ENCODE results near the gene MACF1.

DNA sequence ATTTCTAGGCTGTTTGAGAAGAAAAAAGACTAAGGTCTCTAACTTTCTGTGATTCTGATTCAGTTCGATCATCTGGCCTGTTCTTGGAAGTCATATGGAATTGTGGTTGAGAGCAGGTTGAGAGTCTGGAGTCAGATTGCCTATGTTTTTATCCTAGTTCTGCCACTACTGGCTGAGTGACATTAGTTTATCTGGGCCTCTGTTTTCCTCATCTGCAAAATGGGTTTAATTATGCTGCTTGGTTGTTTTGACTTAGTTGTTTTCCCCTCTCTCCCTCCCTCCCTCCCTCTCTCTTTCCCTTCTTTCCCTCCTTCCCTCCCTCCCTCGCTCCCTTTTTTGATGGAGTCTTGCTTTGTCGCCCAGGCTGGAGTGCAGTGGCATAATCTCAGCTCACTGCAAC is 6.2 kb downstream of the MACF1 start:
- TF ChIP-seq, protein P1, sequence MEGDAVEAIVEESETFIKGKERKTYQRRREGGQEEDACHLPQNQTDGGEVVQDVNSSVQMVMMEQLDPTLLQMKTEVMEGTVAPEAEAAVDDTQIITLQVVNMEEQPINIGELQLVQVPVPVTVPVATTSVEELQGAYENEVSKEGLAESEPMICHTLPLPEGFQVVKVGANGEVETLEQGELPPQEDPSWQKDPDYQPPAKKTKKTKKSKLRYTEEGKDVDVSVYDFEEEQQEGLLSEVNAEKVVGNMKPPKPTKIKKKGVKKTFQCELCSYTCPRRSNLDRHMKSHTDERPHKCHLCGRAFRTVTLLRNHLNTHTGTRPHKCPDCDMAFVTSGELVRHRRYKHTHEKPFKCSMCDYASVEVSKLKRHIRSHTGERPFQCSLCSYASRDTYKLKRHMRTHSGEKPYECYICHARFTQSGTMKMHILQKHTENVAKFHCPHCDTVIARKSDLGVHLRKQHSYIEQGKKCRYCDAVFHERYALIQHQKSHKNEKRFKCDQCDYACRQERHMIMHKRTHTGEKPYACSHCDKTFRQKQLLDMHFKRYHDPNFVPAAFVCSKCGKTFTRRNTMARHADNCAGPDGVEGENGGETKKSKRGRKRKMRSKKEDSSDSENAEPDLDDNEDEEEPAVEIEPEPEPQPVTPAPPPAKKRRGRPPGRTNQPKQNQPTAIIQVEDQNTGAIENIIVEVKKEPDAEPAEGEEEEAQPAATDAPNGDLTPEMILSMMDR (IDR thresholded peaks at IDR 0.05): no peak
- TF ChIP-seq POLR2A (IDR thresholded peaks at IDR 0.05): no peak
